Measurements from ENCODE around the gene MED16. TPM values are rescaled to one million over a fixed set of nuclear protein-coding genes. Genes with fewer than 3 reads are reported as not detected.
"Not testable (repeated sequence)": the region's sequence is repeated elsewhere in the genome, so short reads cannot be mapped to it uniquely, and the experiment has no call there.

Gene MED16
- total RNA-seq, 1 experiment from 2014 or later, result 20.4 TPM

- H3K9me3 ChIP-seq, H3K27me3 ChIP-seq, H3K4me3 ChIP-seq, H3K36me3 ChIP-seq, DNase-seq: not testable (repeated sequence)
These were observed 50.2 kb downstream of the MED16 start for GRCh38 chr19:842802-843179.

DNA sequence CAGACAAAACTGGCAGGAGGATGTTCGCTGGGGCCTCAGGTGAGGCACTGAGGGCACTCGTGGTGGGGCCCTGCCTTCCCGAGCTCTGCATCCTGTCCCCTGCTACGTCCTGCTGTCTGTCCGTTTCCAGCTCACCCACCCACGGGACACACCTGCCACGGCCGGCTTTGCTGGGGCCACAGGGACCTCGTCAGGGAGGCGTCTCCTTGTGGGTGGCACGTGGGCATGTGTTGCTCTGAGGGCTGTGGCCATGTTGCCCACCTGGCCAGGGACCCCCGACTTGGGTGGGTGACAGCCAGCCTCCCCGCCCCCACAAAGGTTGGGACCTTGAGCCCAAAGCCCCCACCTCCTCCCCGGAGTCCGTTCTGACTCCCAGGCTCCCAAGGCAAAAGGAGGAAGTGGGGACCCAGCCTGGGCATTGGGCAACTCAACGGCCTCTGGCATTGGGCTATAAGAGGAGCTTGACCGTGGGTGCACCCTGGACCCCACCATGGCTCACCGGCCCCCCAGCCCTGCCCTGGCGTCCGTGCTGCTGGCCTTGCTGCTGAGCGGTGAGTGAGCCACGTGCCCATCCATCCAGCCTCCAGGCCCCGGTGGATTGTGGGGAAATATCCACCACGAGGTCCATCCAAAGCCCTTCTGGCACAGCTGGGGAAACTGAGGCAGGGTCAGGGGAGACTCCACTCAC is 52.3 kb downstream of the MED16 start, which contains the start of gene PRTN3:
Gene PRTN3 (plus strand): TSS at position 481 of the 688 bp plus-strand sequence. CDS start 10 bp downstream, at position 491.
- Histone ChIP-seq H3K9me3 (no peaks in the 10 kb centered on the region), H3K4me3 (no peak within 1 kb of the TSS)

GRCh38 chr19:835210-835810 is 57.7 kb downstream of the MED16 start:
- Histone ChIP-seq H3K4me3 (no peak overlapping the region), H3K27me3 (no peaks in the 10 kb centered on the region), H3K36me3 (no peaks in the 10 kb centered on the region), H3K9me3 (no peaks in the 10 kb centered on the region)
- DNase-seq, result no peak

More for the DNA sequence above, 52.3 kb downstream of the MED16 start, which contains the start of gene PRTN3:
- no peak for DNase-seq
- Histone ChIP-seq H3K36me3 (no peaks in the 10 kb centered on the region), H3K27me3 (peaks cover 8% of the 10 kb centered on the region)

- Histone ChIP-seq H3K4me3 (no peak overlapping the region), H3K27me3 (no peaks in the 10 kb centered on the region), H3K9me3 (no peaks in the 10 kb centered on the region), H3K36me3 (no peaks in the 10 kb centered on the region)
- no peak for DNase-seq
These were observed 58.8 kb downstream of the MED16 start for GRCh38 chr19:834216-834615.

DNA sequence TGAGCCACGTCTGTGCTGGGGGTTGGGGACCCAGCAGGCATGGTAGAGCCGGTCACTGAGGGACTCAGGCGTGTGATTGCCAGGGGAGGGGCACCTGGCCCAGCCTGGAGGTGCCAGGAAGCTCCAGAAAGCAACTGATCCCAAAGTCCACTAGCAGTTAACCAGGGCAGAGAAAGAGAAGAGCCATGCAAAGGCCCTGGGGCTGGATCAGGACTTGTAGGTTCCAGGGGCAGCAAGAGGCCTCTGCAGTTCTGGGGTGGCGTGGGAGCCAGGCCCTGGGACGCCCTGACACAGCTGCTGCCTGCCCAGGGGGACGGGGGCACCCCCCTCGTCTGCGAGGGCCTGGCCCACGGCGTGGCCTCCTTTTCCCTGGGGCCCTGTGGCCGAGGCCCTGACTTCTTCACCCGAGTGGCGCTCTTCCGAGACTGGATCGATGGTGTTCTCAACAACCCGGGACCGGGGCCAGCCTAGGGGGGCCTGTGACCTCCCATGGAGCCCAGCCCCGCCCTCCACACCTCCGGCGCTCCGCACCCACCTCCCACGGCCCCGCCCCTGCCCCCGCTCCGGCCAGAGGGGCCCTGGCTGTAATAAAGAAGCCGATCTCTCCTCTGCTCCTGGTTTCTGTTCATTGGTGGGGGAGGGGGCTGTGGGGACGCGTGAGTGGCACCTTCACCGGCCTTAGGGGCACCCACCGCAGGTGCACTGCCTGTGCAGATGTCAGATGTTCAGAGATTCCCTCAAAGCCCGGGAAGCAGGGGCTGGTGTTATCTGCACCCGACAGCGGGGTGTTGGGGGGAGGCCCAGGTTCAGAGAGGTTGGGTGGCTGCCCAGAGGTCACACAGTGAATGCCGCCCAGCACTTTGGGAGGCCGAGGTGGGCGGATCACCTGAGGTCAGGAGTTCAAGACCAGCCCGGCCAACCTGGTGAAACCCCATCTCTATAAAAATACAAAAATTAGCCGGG is 61.3 kb downstream of the MED16 start:
- Histone ChIP-seq H3K36me3 (no peaks in the 10 kb centered on the region), H3K27me3 (no peaks in the 10 kb centered on the region), H3K4me3 (no peak overlapping the region), H3K9me3 (no peaks in the 10 kb centered on the region)
- DNase-seq, result no peak

GRCh38 chr19:829129-829758 is 63.7 kb downstream of the MED16 start:
- Histone ChIP-seq H3K27me3 (no peaks in the 10 kb centered on the region), H3K36me3 (no peaks in the 10 kb centered on the region), H3K9me3 (no peaks in the 10 kb centered on the region), H3K4me3 (no peak overlapping the region)
- DNase-seq, result no peak

DNA sequence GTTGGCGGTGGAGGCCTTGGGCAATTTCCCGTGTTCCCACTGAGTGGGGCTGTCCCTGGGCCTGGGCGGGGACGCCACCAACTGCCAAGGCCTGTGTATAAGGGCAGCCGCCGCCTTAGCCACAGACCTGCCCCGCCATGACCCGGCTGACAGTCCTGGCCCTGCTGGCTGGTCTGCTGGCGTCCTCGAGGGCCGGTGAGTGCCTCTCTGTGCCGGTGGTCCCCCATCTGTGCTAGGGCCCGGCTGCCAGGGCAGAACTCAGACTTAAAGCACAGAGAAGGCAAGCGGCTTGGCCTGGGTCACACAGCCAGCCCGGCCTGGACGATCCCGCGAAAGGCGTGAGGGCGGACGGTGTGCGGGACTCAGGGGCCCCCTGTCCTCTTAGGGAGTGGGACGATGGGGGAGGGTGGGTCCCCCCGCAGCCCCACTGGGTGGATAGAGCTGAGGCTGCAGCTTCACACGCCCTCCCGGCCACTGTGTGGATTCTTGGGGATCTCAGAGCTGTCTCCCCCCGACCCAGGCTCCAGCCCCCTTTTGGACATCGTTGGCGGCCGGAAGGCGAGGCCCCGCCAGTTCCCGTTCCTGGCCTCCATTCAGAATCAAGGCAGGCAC is 65.2 kb downstream of the MED16 start, which contains the start of gene AZU1:
Gene AZU1 (plus strand): TSS at position 128 of the 612 bp plus-strand sequence. CDS start 10 bp downstream, at position 138.
- H3K27me3 ChIP-seq, result no peaks in the 10 kb centered on the region
- no peak for DNase-seq
- H3K4me3 ChIP-seq, result no peak within 1 kb of the TSS
- no peaks in the 10 kb centered on the region for H3K36me3 ChIP-seq
- no peaks in the 10 kb centered on the region for H3K9me3 ChIP-seq

- no peak for DNase-seq
- H3K36me3 ChIP-seq, result no peaks in the 10 kb centered on the region
- H3K27me3 ChIP-seq, result no peaks in the 10 kb centered on the region
- H3K4me3 ChIP-seq, result no peak overlapping the region
- no peaks in the 10 kb centered on the region for H3K9me3 ChIP-seq
These were observed 65.7 kb downstream of the MED16 start for GRCh38 chr19:827314-827709.

- Histone ChIP-seq H3K9me3 (no peaks in the 10 kb centered on the region), H3K36me3 (no peaks in the 10 kb centered on the region), H3K4me3 (no peak overlapping the region), H3K27me3 (no peaks in the 10 kb centered on the region)
- DNase-seq, result no peak
These were observed 66.9 kb downstream of the MED16 start for GRCh38 chr19:825897-826644.

GRCh38 chr19:824885-825284 is 68.1 kb downstream of the MED16 start:
- Histone ChIP-seq H3K36me3 (no peaks in the 10 kb centered on the region), H3K27me3 (no peaks in the 10 kb centered on the region), H3K4me3 (no peak overlapping the region), H3K9me3 (no peaks in the 10 kb centered on the region)
- DNase-seq, result no peak

- no peaks in the 10 kb centered on the region for H3K27me3 ChIP-seq
- H3K9me3 ChIP-seq, result no peaks in the 10 kb centered on the region
- no peak overlapping the region for H3K4me3 ChIP-seq
- DNase-seq, result no peak
- no peaks in the 10 kb centered on the region for H3K36me3 ChIP-seq
These were observed 69.3 kb downstream of the MED16 start for GRCh38 chr19:823565-824121.

GRCh38 chr19:821825-822503 is 71.0 kb downstream of the MED16 start, which contains the start of gene PLPPR3:
Gene PLPPR3, minus strand, starts transcription at chr19:821955. Its CDS starts 396 bp downstream, at chr19:821559.
- Histone ChIP-seq H3K9me3 (no peaks in the 10 kb centered on the region), H3K27me3 (no peaks in the 10 kb centered on the region), H3K4me3 (no peak within 1 kb of the TSS), H3K36me3 (no peaks in the 10 kb centered on the region)
- DNase-seq, result no peak

DNA sequence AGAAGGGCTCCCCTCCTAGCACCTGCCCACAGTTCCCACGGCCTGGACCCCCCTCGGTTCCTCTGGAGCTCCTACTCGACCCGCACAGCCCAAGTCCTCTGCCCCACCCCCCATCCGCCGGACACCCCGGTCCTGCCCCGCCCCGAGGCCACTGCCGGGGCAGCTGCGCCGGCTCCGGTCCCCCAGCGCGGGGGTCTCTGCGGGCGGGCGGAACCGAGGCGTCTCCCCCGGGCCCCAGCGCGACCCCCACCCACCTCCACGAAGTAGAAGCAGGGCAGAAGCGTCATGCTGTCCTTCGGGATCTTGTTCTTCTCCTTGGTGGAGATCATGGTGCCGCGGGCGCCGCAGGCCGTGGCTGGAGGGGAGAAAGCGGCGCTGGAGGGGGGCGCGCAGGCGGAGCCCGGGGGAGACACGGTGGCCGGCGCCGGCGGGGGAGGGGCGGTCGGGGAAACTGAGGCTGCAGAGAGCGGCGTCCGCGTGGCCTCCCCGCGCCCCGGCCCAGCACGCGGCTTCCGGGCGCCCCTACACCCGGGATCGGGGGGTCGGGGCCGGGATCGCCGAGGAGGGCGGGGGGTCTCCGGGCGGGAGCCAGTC is 71.7 kb downstream of the MED16 start:
- H3K36me3 ChIP-seq, result no peaks in the 10 kb centered on the region
- no peaks in the 10 kb centered on the region for H3K27me3 ChIP-seq
- no peaks in the 10 kb centered on the region for H3K9me3 ChIP-seq
- no peak overlapping the region for H3K4me3 ChIP-seq
- no peak for DNase-seq

DNA sequence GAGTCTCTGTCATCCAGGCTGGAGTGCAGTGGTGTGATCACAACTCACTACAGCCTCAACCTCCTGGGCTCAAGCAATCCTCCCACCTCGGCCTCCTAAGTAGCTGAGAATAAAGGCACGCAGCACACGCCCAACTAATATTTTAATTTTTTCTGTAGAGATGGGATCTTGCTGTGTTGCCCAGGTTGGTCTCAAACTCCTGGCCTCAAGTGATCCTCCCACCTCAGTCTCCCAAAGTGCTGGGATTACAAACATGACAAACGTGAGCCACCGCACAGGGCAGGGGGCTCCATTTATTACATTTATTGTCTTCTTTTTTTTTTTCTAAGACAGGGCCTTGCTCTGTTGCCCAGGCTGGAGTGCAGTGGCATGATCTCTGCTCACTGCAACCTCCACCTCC is 72.8 kb downstream of the MED16 start:
- H3K36me3 ChIP-seq, H3K9me3 ChIP-seq, H3K4me3 ChIP-seq, H3K27me3 ChIP-seq, DNase-seq: not testable (repeated sequence)

Measured in MG63 (cell line).